GM21619 (cell line): ENCODE results near the gene CCNY.

ENCODE experiments used
- ATAC-seq: cut with Tn5 transposase; IDR thresholded peaks from one replicate; pipeline ENCODE4 v1.9.1; 2021; ENCODE audit not compliant: unreplicated experiment

The CCNY gene

DNA sequence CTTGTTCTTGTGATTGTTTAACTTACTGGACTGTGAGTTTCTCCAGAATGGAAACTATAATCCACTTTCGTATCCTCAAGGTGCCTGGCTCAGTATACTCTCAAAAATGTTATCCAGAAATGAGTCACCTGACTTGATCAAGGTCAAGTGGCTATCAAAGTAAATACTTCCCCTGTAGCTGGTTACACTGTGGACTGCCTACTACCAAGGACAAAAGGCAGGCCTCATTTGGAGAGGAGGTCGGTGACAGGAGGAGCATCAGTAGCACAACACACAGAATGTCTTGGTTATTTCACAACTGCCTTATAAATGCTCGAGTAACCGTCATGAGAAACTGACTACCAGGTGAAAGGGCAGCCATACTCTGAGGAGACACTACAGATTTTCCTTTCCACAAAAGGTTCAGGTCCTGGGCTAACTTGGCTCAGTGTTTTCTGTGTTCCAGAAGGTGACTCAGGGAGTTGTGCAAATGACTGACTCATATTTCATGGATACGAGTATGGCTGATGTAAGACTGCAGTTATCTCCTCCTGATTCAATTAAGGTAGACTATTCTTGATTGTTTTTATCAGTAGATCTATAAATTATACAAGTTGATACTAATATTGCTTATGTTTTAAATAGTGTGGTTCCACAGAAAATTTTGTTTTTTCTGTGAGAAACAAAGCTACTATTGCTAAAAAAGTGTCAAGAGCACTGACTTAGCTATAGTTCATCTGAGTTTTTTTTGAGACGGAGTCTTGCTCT is 4.2 kb upstream of the CCNY start:
- ATAC-seq = no peak

DNA sequence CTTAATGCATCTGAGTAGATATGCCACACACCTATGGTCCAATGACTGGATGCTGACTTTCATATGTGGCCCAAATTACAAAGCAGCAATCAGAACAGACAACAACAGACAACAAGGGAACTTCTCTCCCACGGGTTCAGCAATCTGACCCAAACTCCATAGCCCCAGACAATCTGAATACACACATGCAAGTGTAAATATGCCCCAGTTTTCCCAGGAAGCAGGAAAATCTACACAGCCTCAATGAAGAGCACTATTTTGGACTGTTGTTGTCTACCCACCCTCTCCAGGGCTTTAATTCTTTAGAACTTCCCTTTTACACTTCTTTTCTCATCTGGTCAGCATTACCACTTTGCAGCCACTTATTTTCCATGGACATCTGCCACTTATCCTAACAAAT is 2.0 kb upstream of the CCNY start:
- ATAC-seq = no peak

GRCh38 chr10:35335133-35336083 is 901 bp upstream of the CCNY start:
- ATAC-seq = peak; percentile 1

DNA sequence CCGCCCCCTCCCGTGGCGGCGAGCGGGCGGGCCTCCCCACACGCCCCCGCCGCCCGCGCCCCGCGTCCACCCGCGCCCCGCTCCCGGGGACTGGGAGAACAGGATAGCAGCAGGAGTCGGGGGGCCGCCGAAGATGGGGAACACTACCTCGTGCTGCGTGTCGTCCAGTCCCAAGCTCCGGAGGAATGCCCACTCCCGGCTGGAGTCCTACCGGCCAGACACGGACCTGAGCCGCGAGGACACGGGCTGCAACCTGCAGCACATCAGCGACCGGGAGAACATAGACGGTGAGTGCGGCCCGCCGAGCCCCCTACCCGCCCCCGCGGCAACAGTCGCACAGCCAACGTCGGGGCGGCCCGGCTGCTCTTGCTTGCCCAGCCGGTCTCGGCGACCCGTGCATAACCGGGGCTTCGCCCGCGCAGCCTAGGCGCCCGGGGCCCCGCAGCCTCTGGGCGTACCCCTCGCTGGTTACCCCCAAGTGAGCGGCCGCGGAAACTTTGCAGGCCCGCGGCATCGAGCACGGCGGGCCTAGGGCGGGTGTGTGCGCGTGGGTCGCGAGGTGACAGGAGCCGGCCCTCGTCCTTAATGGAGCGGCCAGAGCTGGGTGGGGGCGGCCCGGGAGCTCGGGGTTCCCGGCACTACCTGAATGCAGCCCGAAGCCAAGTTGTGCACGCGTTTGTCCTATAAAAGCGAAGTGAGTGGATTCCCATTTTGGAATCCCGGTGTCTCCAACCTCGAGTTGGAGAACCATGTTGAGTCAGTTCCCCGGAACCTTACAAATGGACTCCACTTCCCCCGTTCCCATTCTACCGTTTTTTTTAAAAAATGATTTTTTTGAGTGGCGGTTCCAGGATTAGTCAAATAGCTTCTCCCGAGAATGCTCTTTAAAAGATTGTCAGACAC is 863 bp downstream of the CCNY start:
- peak; percentile 5 for ATAC-seq

GRCh38 chr10:35339942-35340341 is 3.6 kb downstream of the CCNY start:
- ATAC-seq = peak; percentile 51

GRCh38 chr10:35340975-35341374 is 4.7 kb downstream of the CCNY start:
- no peak for ATAC-seq

DNA sequence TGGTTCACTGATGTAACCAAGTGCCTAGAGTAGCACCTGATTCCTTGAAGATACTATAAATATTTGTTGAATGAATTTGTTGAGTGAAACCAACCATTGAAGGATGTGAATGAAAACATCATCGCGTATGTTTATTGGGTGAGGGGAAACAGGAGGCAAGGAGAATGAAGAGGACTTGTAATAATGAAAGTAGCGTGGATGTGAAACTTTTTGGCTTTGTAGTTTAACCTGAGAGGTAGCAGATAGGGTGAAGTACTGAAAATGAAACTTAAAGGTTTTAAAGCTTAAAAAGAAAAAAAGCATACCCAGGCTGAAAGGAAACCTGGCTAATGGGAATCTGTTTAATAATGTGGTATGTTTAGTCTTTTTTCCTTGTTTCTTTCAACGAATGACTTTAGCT is 5.2 kb downstream of the CCNY start:
- peak; percentile 73 for ATAC-seq

- ATAC-seq = no peak
Observed at GRCh38 chr10:35342183-35342753, 6.0 kb downstream of the CCNY start.

GRCh38 chr10:35343739-35344138 is 7.4 kb downstream of the CCNY start:
- no peak for ATAC-seq

GRCh38 chr10:35345383-35345742 is 9.1 kb downstream of the CCNY start:
- no peak for ATAC-seq

- no peak for ATAC-seq
Observed at GRCh38 chr10:35346248-35346647, 9.9 kb downstream of the CCNY start.

GRCh38 chr10:35347121-35347562 is 10.8 kb downstream of the CCNY start:
- no peak for ATAC-seq

DNA sequence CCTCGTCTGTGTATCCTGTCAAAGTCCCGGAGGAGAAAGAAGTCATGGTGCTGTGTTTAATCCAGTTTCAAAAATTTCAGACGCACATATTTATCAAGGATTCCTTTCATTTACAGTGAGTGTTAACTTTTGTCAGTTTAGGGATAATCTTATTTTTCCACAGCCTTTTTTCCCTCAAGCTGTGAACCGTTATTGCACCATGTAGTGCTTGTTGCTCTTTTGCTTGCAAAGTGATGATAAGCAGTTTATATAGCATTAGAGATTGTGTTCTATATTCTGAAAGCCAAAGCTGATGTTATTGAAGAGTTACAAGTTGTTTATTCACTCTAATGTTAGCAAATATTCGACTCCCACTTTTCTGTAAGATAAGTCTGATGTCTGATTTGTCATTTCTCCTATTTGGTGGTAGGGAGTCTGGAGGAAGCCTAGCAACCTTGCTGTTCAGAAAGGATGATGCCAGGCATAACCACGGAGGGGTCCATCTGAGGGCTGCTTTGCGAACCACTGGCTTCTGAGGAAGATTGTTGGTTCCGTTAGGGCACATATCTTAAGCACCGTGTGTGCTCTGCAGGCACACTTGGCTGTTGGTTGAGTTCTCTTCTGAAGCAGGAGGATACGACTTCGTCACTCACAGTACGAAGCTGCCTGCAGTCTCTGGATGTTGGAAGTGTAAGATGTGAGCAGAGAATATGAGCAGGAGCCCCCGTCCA is 11.7 kb downstream of the CCNY start:
- ATAC-seq = no peak

- no peak for ATAC-seq
Observed at GRCh38 chr10:35348609-35349388, 12.5 kb downstream of the CCNY start.

DNA sequence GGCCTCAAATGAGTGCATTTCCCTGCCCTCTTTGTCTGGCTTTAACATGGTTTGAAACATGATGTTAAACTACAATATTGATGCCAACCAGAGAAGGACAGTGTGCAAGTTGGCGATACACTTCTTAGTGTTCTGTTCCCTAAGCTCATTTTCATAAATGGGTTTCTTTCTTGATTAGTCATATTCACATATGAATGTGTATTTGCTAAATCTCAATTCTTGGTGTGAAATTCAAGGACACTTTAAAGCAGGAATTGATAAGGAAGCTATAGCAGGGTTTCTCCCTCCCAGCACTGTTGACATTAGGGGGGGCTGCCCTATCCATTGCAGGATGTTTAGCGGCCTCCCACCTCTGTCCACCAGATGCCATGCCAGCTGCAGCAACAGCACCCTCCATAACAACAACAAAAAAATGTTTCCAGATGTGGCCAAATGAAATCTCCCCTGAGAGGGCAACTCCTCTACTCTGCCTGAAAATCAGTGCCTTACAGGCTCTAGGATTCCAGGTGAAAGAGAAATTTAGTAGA is 13.1 kb downstream of the CCNY start:
- no peak for ATAC-seq

DNA sequence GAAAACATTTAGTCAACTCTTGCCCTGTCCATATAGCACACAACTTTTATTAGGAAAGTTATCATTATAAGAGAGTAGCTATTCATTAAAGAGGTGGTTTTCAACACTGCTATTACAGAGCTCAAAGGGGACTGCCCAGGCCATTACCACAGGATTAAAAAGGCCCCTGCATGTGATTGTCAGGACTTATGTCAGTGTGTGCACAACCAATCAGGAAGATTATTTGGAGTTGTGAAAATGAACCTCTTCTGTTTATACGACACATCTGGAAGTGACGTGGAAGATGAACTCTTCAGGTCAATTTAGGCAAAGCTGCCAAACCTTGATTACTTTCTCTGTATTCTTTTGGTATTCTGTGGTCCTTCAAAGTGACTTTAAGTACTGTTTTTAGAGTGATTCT is 14.7 kb downstream of the CCNY start:
- no peak for ATAC-seq

DNA sequence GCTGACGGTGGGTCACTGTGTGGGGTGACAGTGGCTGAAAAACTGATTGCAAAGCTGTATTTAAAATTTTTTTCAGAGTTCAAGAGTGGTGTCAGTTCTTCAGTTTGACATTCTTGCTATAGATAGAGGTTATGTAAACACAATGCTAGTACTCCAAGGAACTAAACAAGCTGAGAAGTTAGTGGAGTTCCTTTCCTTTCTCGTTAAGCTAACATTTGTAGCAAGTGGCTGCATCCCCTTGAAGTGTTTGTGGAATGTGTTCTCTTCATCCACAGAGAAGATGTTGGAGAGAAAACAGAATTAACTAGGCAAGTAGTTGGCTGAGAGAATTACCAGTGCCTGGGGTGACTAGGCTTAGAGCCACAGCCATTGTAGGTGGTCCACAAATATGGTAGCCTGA is 15.8 kb downstream of the CCNY start:
- ATAC-seq = no peak

DNA sequence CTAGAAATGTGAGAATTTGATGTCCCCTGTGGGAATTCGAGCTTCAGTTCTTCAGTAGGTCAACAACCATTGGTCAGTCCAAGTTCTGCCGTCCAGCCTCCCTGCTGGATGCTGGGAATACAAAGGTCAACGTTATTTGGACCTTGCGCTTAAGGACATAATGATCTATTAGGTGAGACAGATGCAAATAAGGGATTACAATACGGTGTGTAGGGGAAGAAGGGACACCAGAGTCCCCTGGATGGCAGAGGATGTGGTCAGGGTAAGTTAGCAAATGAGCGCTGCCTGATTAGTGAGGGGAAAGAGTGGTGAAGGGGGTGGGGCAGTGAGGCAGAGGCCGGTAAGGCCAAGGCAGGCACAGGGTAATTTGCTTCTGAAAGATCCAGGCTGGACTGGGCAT is 16.2 kb downstream of the CCNY start:
- no peak for ATAC-seq

GRCh38 chr10:35353395-35353794 is 17.1 kb downstream of the CCNY start:
- no peak for ATAC-seq
